GM12891 (cell line): ENCODE measurements around the gene FHAD1.

ENCODE experiments used
- DNase-seq: peaks from one replicate; pipeline ENCODE4 v3.0.0; 2011; ENCODE audit warnings: low spot score; ENCODE audit not compliant: insufficient read length
- FAIRE-seq: peaks from 2 replicates; lab custom pipeline; 2011; peaks lifted over from hg19 to GRCh38; lab: Jason Lieb, UNC
- PAX5 ChIP-seq: IDR thresholded peaks from 2 replicates; pipeline ENCODE4 v1.6.1; 2011; ENCODE audit warnings: low read length, moderate library complexity, mild to moderate bottlenecking; ENCODE audit not compliant: insufficient read depth, severe bottlenecking
- POLR2A ChIP-seq: IDR thresholded peaks from 2 replicates; pipeline ENCODE4 v1.6.1; 2011; ENCODE audit warnings: low read depth, low read length, control low read depth
- POLR2AphosphoS5 ChIP-seq: IDR thresholded peaks from 2 replicates; pipeline ENCODE4 v1.6.1; 2011; ENCODE audit warnings: low read depth, low read length, control low read depth
- POU2F2 ChIP-seq: IDR thresholded peaks from 2 replicates; pipeline ENCODE4 v1.6.1; 2011; ENCODE audit warnings: low read depth, mild to moderate bottlenecking, control low read depth, low read length, moderate library complexity
- SPI1 ChIP-seq: IDR thresholded peaks from 2 replicates; pipeline ENCODE4 v1.6.1; 2011; ENCODE audit warnings: low read depth, low read length, control low read depth
- TAF1 ChIP-seq: IDR thresholded peaks from 2 replicates; pipeline ENCODE4 v1.6.1; 2011; ENCODE audit warnings: low read depth, low read length, control low read depth

FHAD1 gene

DNA sequence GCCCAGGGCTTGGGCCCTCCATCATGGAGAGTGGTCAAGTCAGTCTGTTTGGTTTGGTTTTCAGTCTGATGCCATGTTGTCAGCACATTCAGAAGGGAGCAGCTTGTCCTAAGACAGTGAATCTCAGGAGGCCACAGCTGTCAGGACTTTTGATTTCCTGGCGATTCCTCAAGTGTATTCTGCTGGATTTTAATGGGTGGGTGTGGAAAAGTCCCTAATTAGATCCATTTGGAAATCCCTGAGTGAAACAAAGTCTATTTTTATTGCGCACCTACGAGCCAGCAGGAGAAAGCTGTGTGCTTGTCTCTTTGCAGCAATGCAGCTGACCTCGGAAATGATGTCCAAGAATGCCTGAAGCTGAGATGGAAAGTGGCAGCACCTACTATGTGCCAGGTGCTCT is 21.6 kb upstream of the FHAD1 start:
- DNase-seq = no peak
- no peak for TF ChIP-seq POU2F2
- no peak for FAIRE-seq

DNA sequence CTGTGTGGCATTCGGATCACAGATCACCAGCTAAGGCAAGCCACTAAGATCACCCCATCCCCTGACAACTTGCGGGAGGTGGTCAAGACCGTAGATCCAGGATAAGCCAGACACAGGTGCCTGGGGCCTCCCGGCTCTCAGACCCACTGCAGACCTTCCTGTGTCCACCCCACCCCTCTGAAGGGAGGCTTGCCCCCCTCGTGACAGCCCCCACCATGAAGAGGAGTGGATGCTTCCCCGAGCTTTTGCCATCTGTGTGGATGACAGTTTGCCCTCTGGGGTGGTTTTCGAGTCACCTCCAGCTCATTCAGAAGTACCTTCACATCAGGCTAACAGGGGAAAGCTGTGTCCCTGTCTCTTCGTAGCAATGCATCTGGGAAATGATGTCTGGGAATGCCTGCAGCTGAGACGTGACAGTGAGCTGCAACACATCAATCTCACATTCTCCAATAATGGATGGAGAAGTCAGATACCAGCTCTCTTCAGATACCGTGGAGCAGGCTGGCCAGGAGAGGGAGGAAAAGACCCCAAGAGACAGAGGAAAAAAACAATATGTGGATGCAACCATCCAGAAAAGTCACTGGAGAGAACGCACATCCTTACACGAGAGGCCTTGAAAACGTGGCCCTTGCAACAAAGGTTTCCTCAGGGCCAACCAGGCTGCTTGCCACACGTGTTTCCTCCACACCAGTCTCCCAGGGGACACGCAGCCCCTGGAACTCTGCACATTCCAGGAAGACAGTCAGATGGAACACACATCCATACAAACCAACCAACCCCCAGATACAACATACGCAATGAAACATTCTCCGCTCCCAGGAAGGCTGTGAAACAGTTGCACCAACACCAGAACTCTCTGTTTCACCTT is 20.4 kb upstream of the FHAD1 start:
- TF ChIP-seq PAX5 (no peak), POLR2AphosphoS5 (no peak), POU2F2 (no peak), POLR2A (no peak), SPI1 (no peak), TAF1 (no peak)
- no peak for FAIRE-seq
- DNase-seq = no peak

DNA sequence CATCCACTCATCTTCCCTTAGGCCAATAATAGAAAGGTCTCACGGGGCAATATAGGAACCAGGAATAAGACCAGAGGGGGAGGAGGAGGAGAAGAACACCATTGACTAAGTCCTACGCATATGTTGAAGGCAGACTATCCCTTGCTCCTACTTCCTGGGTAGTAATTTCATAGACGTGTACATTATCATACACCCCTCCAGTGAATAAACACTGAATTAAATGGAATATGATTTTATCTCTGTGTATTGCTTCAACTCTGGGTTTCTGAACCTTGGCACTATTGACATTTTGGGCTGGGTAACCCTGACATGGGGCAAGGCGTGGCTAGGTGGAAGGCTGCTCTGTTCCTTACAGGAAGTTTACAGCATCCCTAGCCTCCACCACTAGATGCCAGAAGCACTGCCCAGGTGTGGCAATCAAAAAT is 17.3 kb upstream of the FHAD1 start:
- no peak for DNase-seq
- no peak for FAIRE-seq

DNA sequence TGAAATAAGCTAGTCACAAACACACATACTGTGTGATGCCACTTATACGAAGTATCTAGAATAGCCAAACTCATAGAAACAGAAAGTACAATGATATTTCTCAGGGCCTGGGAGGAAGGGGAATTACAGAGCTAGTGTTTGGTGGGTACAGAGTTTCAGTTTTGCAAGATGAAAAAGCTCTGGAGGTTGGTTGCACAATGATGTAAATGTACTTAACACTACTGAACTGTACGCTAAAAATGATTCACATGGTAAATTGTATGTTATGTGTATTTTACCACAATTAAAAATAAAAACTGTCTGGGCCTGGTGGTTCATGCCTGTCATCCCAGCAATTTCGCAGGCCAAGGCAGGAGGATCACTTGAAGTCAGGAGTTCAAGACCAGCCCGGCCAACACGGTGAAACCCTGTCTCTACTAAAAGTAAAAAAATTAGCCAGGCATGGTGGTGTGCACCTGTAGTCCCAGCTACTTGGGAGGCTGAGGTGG is 15.3 kb upstream of the FHAD1 start:
- DNase-seq (no peak), FAIRE-seq (no peak)
- TF ChIP-seq TAF1 (no peak), SPI1 (peak; percentile 30; the same call in 1 of the 2 replicates)

More for the DNA sequence above, 17.3 kb upstream of the FHAD1 start:
- no peak for TF ChIP-seq POLR2A
- TF ChIP-seq SPI1 = no peak
- TF ChIP-seq TAF1 = no peak
- no peak for TF ChIP-seq PAX5
- TF ChIP-seq POU2F2 = no peak
- TF ChIP-seq POLR2AphosphoS5 = no peak

DNA sequence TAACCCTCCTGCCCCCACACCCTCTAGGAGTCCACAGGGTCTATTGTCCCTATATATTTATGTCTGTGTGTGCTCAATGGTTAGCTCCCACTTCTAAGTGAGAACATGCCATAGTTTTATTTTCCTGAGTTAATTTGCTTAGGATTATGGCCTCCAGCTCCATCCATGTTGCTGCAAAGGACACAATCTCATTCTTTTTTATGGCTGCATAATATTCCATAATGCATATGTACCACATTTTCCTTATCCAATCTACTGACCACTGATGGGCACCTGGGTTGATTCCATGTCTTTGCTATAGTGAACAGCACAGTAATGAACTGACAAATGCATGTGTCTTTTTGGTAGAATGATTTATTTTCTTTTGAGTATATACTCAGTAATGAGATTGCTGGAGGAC is 13.3 kb upstream of the FHAD1 start:
- TF ChIP-seq PAX5 (no peak), TAF1 (no peak), POLR2A (no peak), POU2F2 (no peak), SPI1 (no peak), POLR2AphosphoS5 (no peak)
- no peak for FAIRE-seq
- DNase-seq = no peak

DNA sequence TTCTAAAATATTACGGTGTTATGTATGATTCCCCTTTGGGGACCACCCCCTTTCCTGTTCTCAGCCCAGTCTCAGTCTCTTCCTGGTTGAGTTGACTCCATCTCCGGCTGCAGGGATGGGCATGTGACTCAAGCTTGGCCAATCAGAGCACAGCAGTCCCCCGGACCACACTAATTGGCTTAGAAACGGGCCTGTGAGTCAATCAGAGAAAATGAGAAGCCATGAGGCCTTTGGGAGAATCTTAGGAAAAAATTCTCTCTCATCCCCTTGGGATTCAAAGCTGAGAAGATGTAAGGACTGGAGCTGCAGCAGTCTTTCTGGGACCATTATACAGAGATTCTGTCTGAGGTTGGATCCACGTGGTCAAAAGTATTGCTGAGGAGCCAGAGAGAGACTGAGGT is 10.7 kb upstream of the FHAD1 start:
- TF ChIP-seq SPI1 = no peak
- TF ChIP-seq PAX5 = no peak
- TF ChIP-seq POLR2AphosphoS5 = no peak
- TF ChIP-seq POLR2A = no peak
- no peak for DNase-seq
- no peak for FAIRE-seq

DNA sequence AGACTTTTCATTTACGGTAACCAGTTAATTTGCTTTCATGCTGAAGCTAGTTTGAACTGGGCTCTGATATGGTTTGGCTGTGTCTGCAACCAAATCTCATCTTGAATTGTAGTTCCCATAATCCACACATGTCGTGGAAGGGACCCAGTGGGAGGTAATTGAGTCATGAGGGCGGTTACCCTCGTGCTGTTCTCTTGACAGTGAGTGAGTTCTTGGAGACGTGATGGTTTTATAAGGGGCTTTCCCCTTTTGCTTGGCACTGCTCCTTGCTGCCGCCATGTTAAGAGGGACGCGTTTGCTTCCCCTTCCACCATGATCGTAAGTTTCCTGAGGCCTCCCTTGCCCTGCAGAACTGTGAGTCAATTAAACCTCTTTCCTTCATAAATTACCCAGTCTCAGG is 10.3 kb upstream of the FHAD1 start:
- DNase-seq (no peak), FAIRE-seq (no peak)
- TF ChIP-seq POU2F2 (no peak), SPI1 (no peak), PAX5 (no peak), POLR2A (no peak), POLR2AphosphoS5 (no peak), TAF1 (no peak)

DNA sequence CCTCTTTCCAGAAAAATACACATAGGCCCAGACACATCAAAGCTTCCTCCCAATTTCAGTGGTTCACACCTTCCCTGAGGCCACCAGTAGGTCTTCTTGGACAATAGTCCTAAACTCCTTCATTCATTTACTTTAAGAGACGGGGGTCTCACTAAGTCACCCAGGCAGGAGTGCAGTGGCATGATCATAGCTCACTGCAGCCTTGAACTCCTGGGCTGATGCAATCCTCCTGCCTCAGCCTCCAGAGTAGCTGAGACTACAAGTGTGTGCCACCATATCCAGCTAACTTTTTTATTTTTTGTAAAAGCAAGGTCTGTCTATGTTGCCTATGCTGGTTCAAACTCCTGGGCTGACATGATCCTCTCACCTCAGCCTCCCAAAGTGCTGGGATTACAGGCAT is 8.2 kb upstream of the FHAD1 start:
- TF ChIP-seq TAF1 = no peak
- no peak for TF ChIP-seq POLR2A
- TF ChIP-seq SPI1 = no peak
- TF ChIP-seq POU2F2 = no peak
- TF ChIP-seq POLR2AphosphoS5 = no peak
- no peak for TF ChIP-seq PAX5
- DNase-seq = no peak
- no peak for FAIRE-seq

DNA sequence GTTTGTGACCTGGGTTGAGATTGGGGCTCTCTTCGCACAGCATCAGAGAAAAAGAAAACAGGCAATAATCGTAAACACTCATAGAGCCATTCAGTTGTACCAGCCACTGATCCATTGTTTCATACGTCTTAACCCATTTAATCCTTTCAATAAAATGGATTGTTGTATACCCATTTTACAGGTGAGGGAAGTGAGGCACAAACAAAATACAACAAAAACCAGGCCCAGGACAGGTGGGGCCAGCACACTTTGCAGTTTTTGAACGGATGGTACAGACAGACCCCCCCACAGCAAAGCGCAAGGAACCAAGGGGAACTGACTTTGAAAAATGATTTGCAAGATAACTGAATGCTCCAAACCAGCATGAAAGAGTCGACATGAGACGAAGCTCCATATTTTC is 4.3 kb upstream of the FHAD1 start:
- TF ChIP-seq POLR2A = no peak
- TF ChIP-seq POU2F2 = no peak
- no peak for DNase-seq
- FAIRE-seq = no peak

DNA sequence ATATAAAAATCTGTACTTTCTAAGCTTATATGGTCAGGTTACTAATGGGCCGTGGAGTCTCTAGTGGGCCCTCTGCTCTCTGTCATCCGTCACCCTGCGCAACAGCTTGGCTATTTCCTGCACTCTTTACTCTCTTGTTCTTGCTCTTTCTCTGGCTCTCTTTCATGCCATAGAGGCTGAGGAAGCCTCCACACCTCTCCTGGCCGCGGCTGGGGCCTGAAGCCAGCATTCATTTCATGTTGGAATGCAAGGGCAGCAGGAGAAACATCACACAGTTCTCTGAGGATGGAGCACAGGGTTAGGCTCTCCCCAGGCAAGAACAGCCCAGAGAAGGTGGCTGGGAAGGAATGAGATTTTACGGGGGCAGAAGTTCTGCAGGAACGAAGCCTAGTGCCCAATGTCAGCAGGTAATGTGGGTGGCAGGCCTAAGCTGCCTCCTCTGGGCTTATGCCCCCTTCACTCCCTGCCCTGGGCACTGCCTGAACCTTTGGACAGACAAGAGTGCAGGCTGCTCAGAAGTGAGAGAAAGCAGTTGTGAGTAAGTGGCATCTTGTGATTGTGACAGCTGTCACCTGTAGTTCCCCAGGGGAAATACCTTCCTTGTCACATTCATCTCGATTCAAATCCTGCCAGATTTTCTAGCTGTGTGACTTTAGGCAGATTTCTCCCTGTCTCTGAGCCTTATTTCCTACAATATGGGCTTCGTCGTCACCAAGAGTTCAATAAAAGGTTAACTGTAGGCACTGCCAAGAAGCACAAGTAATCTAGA is 3.6 kb upstream of the FHAD1 start:
- peak; percentile 66 for FAIRE-seq
- TF ChIP-seq PAX5 = no peak
- DNase-seq = no peak

DNA sequence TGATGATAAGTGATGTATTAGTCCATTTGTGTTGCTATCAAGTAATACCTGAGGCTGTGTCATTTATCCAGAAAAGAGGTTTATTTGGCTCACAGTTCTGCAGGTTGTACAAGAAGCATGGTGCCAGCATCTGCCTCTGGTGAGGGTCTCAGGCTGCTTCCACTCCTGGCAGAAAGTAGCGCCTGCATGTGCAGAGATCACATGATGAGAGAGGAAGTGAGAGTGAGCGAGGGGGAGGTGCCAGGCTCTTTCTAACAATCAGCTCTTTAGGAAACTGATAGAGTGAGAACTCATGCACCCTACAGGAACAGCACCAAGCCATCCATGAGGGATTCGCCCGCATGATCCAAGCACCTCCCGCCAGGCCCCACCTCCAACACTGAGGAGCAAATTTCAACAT is 2.2 kb upstream of the FHAD1 start:
- FAIRE-seq (no peak), DNase-seq (no peak)
- TF ChIP-seq PAX5 (no peak), TAF1 (no peak), POLR2A (no peak), SPI1 (no peak), POU2F2 (no peak), POLR2AphosphoS5 (no peak)
